Fibroblast of mammary gland (primary cell): Measurements from ENCODE around the gene HOOK2.
"Not testable (repeated sequence)": the region's sequence is repeated elsewhere in the genome, so short reads cannot be mapped to it uniquely, and the experiment has no call there.

ENCODE experiments used
- DNase-seq: peaks from one replicate; pipeline ENCODE4 v3.0.0-alpha.2; 2010; ENCODE audit warnings: low read depth
- H3K4me3 ChIP-seq: 2 replicates; pipeline ENCODE4 v1.5.1; 2011; ENCODE audit warnings: low read depth, mild to moderate bottlenecking, low read length, moderate library complexity; ENCODE audit not compliant: control insufficient read depth
- TF ChIP-seq, protein P1 (sequence below): conservative IDR thresholded peaks from 2 replicates; pipeline ENCODE4 v1.5.1; 2011; ENCODE audit warnings: low read depth, low read length, inconsistent platforms; ENCODE audit not compliant: control insufficient read depth, insufficient read depth

HOOK2 gene

DNA sequence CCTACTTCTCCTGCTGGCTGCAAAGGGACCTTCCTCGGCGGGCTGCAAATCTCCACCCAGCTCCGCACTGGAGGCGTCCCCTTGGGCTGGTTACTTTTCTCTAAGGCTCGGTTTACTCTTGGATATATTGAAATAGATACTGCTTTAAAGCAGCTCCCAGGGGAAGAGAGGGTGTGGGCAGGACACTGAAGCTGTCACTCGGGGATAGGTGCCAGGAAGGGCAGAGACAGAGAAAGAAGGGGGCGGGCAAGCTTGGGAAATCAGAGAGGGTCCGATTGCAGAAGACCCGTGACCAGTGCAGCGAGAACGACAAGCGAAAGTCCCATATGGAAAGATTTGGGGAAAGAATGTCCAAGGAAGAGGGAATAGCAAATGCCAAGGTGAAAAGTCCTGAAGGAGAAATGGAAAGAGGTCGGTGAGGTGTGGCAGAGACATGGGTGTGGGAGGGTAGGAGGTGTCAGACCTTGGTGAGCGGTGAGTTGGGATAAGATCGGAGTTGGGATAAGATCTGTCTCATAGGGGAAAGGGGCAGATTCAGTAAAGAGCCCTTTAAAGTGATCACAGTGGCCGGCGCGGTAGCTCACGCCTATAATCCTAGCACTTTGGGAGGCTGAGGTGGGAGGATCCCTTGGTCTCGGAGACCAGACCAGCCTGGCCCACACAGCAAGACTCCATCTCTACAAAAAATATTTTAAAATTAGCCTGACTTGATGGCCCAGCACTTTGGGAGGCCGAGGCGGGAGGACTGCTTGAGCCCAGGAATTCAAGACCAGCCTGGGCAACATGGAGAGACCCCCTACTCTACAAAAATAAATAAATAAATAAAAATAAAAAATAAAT lies 27.1 kb upstream of the HOOK2 start:
- H3K4me3 ChIP-seq: peak overlapping the region; percentile 83
- TF ChIP-seq, protein P1, sequence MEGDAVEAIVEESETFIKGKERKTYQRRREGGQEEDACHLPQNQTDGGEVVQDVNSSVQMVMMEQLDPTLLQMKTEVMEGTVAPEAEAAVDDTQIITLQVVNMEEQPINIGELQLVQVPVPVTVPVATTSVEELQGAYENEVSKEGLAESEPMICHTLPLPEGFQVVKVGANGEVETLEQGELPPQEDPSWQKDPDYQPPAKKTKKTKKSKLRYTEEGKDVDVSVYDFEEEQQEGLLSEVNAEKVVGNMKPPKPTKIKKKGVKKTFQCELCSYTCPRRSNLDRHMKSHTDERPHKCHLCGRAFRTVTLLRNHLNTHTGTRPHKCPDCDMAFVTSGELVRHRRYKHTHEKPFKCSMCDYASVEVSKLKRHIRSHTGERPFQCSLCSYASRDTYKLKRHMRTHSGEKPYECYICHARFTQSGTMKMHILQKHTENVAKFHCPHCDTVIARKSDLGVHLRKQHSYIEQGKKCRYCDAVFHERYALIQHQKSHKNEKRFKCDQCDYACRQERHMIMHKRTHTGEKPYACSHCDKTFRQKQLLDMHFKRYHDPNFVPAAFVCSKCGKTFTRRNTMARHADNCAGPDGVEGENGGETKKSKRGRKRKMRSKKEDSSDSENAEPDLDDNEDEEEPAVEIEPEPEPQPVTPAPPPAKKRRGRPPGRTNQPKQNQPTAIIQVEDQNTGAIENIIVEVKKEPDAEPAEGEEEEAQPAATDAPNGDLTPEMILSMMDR: no peak
- peak; percentile 10 for DNase-seq

DNA sequence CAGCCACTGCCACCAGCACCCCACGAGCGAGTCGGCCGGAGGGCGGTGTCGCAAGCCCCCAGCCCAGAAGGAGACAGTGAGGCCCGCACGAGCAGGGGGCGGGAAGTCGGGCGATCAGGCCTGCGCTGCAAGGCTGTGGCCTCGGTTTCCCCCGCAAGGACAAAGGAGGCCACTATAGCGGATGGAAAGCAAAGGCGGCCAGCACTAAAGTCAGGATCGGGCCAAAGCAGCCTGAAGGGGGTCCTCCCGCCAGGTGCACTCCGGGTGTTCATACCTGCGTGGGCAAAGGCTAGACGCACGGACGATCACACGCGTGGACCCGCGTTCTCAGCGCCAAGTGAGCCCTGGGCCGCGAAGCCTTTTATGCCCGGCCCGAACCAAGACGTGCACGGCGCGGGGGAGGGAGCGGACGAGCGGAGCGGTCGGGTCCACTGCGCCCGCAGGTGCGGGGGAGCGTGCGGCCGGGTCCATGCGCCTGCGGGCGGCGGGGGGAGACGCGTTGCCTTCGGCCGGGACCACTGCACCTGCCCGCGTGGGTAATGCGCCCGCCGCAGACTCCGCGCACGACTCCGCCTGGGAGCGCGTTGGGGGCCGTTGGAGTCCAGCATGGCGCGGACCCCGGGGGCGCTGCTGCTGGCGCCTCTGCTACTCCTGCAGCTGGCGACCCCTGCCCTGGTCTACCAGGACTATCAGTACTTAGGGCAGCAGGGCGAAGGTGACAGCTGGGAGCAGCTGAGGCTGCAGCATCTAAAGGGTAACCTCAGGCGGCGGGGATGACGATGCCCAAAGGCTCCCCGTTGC lies 26.3 kb upstream of the HOOK2 start, which contains the start of the genes PRDX2 and THSD8:
Gene PRDX2, minus strand, starts transcription at position 335 of the 801 bp plus-strand sequence. CDS start 539 bp downstream, outside the sequence.
Gene THSD8, plus strand, starts transcription at position 604 of the 801 bp plus-strand sequence. Its CDS starts 3 bp downstream, at position 607.
- DNase-seq: peak; percentile 56
- TF ChIP-seq, protein P1: no peak
- peak within 1 kb of the TSS; percentile 83 for H3K4me3 ChIP-seq

DNA sequence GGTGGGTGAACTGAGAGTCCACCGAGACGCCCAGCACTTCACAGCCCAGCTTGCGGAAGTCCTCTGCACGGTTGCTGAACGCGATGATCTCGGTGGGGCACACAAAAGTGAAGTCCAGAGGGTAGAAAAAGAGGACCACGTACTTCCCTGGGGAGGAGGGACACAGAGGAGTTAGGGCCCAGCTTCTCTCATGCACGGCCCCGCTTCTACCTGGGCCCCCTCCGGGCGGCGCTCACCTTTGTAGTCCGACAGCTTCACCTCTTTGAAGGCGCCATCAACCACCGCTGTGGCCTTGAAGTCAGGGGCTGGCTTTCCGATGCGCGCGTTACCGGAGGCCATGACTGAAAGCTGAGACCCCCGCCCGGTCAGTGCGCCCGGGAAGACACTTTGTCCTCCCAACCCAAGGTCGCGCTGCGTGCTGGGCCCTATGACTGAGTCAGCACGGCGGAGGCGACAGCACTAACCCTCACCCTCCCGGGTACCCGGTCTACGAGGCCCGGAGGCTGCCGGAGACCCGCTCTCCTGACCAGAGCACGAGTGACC lies 25.6 kb upstream of the HOOK2 start:
- no peak for DNase-seq
- peak overlapping the region; percentile 83 for H3K4me3 ChIP-seq
- TF ChIP-seq, protein P1: no peak

DNA sequence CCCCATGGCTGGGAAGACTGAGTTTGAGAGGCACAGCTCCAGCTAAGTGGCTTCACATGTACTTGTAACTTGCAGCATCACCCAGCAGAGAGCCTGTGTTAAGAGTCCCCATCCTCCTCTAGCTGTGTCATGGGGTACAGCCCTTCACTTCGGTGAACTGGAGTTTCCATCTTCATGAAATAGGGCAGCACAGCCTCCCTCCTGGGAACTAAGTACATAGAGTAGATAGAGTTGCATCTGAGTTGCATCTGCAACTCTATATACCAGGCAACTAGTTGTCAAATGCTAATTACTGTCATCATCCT lies 25.1 kb upstream of the HOOK2 start:
- peak overlapping the region; percentile 83 for H3K4me3 ChIP-seq
- no peak for DNase-seq
- TF ChIP-seq, protein P1: no peak

DNA sequence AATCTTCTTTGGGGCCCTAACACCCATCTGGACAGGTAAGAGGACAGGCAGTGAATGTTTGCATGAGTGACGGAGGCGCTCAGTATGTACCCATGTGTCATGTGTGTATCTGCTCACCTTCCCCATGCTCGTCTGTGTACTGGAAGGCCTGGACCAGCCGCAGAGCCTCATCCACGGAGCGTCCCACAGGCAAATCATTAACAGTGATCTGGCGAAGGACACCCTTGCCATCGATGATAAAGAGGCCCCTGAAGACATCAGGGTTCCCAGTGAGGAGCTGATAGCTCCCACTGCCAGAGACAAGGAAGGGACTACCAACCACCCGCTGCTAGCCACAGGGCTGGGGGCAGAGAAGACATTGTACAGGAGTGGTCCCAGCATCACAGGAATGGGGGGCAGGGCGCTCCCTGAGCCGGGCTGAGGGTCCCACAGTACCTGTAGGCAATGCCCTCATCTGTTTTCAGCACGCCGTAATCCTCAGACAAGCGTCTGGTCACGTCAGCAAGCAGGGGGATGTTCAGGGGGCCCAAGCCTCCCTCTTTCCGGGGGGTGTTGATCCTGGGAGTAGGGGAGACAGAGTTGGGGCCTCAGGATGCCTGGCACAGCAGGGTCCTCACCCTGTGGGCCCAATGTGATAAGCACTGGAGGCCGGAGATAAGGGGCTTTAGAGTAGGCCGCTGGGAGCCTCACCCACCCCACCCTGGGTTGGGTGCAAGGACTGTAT lies 24.6 kb upstream of the HOOK2 start:
- DNase-seq: no peak
- no peak overlapping the region for H3K4me3 ChIP-seq

DNA sequence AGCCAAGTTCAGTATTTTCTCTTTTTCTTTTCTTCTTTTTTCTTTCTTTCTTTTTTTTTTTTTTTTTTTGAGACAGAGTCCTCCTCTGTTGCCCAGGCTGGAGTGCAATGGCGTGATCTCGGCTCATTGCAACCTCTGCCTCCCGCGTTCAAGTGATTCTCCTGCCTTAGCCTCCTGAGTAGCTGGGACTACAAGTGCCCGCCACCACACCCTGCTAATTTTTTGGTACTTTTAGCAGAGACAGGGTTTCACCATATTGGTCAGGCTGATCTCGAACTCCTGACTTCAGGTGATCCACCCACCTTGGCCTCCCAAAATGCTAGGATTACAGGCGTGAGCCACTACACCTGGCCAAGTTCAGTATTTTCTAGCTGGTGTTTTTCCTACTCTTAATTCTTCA lies 22.3 kb upstream of the HOOK2 start:
- DNase-seq, H3K4me3 ChIP-seq: not testable (repeated sequence)

More for the DNA sequence above, 24.6 kb upstream of the HOOK2 start:
- TF ChIP-seq, protein P1: no peak
